SK-N-SH treated with all-trans-retinoic acid at 6 μM for 48 hours (cell line): Measurements from ENCODE around the gene IFNK.

Experiments used
- ATAC-seq: fragments of 200-7000 bp; cut with Tn5 transposase; 3 replicates; pipeline ENCODE4 v1.9.1; 2020; ENCODE audit warnings: mild to moderate bottlenecking, moderate library complexity
- ARNTL ChIP-seq: fragments of 450-650 bp; formaldehyde crosslinking; IDR thresholded peaks from 2 replicates; pipeline ENCODE4 v1.5.0; 2020; ENCODE audit warnings: low read depth, mild to moderate bottlenecking, moderate library complexity, borderline replicate concordance
- BACH2 ChIP-seq: fragments of 250-450 bp; sonication (Bioruptor Pico); IDR thresholded peaks from 2 replicates; pipeline ENCODE4 v1.9.0; 2021; ENCODE audit warnings: mild to moderate bottlenecking, borderline replicate concordance
- CSDC2 ChIP-seq: fragments of 250-450 bp; sonication (Bioruptor Pico); IDR thresholded peaks from 2 replicates; pipeline ENCODE4 v1.5.0; 2020; ENCODE audit warnings: mild to moderate bottlenecking, moderate library complexity
- GLIS3 ChIP-seq: fragments of 250-450 bp; sonication (Bioruptor Pico); IDR thresholded peaks from 2 replicates; pipeline ENCODE4 v1.5.0; 2020; ENCODE audit warnings: mild to moderate bottlenecking, moderate library complexity
- ISL1 ChIP-seq: fragments of 250-450 bp; sonication (Bioruptor Pico); IDR thresholded peaks from 2 replicates; pipeline ENCODE4 v2.1.2; 2022; ENCODE audit warnings: mild to moderate bottlenecking, moderate library complexity
- OSR1 ChIP-seq: fragments of 250-450 bp; sonication (Bioruptor Pico); IDR thresholded peaks from 2 replicates; pipeline ENCODE4 v1.8.0; 2022; ENCODE audit warnings: moderate library complexity, mild to moderate bottlenecking, inconsistent platforms
- SNAI2 ChIP-seq: fragments of 250-450 bp; sonication (Bioruptor Pico); IDR thresholded peaks from 2 replicates; pipeline ENCODE4 v1.5.0; 2020; ENCODE audit warnings: mild to moderate bottlenecking, moderate library complexity
- TOX ChIP-seq: fragments of 250-450 bp; sonication (Bioruptor Pico); IDR thresholded peaks from 2 replicates; pipeline ENCODE4 v1.8.0; 2021; ENCODE audit warnings: mild to moderate bottlenecking, moderate library complexity, borderline replicate concordance
- ZC3H10 ChIP-seq: fragments of 250-450 bp; sonication (Bioruptor Pico); IDR thresholded peaks from 2 replicates; pipeline ENCODE4 v1.5.1; 2021; ENCODE audit warnings: mild to moderate bottlenecking, moderate library complexity
- ZFP3 ChIP-seq: fragments of 250-450 bp; sonication (Bioruptor Pico); IDR thresholded peaks from 2 replicates; pipeline ENCODE4 v1.5.0; 2020; ENCODE audit warnings: mild to moderate bottlenecking, moderate library complexity
- ZFP30 ChIP-seq: fragments of 450-650 bp; formaldehyde crosslinking; IDR thresholded peaks from 2 replicates; pipeline ENCODE4 v1.5.0; 2022; ENCODE audit warnings: mild to moderate bottlenecking, moderate library complexity
- ZNF565 ChIP-seq: fragments of 450-650 bp; formaldehyde crosslinking; conservative IDR thresholded peaks from 2 replicates; pipeline ENCODE4 v1.5.0; 2020; ENCODE audit warnings: low read depth, mild to moderate bottlenecking, moderate library complexity
- ZNF70 ChIP-seq: fragments of 450-650 bp; formaldehyde crosslinking; IDR thresholded peaks from 2 replicates; pipeline ENCODE4 v1.5.0; 2020; ENCODE audit warnings: mild to moderate bottlenecking, moderate library complexity
- ZNF8 ChIP-seq: fragments of 450-650 bp; formaldehyde crosslinking; IDR thresholded peaks from 2 replicates; pipeline ENCODE4 v1.5.0; 2020; ENCODE audit warnings: mild to moderate bottlenecking, moderate library complexity
- TF ChIP-seq, protein P1 (sequence below): fragments of 250-450 bp; sonication (Bioruptor Pico); IDR thresholded peaks from 2 replicates; pipeline ENCODE4 v1.8.0; 2021; ENCODE audit warnings: low read depth, mild to moderate bottlenecking, moderate library complexity, borderline replicate concordance
- TF ChIP-seq, protein P2 (sequence below): fragments of 250-450 bp; sonication (Bioruptor Pico); IDR thresholded peaks from 2 replicates; pipeline ENCODE4 v1.5.1; 2021; ENCODE audit warnings: mild to moderate bottlenecking, moderate library complexity
- TF ChIP-seq, protein P3 (sequence below): fragments of 250-450 bp; sonication (Bioruptor Pico); IDR thresholded peaks from 2 replicates; pipeline ENCODE4 v1.8.0; 2020; ENCODE audit warnings: mild to moderate bottlenecking, moderate library complexity, borderline replicate concordance
- TF ChIP-seq, protein P4 (sequence below): fragments of 250-450 bp; sonication (Bioruptor Pico); IDR thresholded peaks from 2 replicates; pipeline ENCODE4 v1.5.1; 2020; ENCODE audit warnings: low read depth, mild to moderate bottlenecking, moderate library complexity

IFNK gene, protein sequence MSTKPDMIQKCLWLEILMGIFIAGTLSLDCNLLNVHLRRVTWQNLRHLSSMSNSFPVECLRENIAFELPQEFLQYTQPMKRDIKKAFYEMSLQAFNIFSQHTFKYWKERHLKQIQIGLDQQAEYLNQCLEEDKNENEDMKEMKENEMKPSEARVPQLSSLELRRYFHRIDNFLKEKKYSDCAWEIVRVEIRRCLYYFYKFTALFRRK

DNA sequence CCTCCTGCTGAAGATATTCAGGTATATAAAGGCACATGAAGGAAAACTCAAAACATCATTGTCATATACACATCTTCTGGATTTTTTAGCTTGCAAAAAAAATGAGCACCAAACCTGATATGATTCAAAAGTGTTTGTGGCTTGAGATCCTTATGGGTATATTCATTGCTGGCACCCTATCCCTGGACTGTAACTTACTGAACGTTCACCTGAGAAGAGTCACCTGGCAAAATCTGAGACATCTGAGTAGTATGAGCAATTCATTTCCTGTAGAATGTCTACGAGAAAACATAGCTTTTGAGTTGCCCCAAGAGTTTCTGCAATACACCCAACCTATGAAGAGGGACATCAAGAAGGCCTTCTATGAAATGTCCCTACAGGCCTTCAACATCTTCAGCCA lies at the start of gene IFNK:
Gene IFNK (plus strand): TSS at position 55 of the 400 bp plus-strand sequence. CDS start 47 bp downstream, at position 102.
- no peak for ATAC-seq
- no peak for TF ChIP-seq ZFP3 (CRISPR knock-in tag)
- TF ChIP-seq CSDC2 (CRISPR knock-in tag): no peak
- no peak for TF ChIP-seq OSR1 (CRISPR knock-in tag)
- TF ChIP-seq, protein P1, sequence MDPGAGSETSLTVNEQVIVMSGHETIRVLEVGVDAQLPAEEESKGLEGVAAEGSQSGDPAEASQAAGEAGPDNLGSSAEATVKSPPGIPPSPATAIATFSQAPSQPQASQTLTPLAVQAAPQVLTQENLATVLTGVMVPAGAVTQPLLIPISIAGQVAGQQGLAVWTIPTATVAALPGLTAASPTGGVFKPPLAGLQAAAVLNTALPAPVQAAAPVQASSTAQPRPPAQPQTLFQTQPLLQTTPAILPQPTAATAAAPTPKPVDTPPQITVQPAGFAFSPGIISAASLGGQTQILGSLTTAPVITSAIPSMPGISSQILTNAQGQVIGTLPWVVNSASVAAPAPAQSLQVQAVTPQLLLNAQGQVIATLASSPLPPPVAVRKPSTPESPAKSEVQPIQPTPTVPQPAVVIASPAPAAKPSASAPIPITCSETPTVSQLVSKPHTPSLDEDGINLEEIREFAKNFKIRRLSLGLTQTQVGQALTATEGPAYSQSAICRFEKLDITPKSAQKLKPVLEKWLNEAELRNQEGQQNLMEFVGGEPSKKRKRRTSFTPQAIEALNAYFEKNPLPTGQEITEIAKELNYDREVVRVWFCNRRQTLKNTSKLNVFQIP (CRISPR knock-in tag): no peak
- TF ChIP-seq ZNF70 (CRISPR knock-in tag): no peak
- TF ChIP-seq, protein P2, sequence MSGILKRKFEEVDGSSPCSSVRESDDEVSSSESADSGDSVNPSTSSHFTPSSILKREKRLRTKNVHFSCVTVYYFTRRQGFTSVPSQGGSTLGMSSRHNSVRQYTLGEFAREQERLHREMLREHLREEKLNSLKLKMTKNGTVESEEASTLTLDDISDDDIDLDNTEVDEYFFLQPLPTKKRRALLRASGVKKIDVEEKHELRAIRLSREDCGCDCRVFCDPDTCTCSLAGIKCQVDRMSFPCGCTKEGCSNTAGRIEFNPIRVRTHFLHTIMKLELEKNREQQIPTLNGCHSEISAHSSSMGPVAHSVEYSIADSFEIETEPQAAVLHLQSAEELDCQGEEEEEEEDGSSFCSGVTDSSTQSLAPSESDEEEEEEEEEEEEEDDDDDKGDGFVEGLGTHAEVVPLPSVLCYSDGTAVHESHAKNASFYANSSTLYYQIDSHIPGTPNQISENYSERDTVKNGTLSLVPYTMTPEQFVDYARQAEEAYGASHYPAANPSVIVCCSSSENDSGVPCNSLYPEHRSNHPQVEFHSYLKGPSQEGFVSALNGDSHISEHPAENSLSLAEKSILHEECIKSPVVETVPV (CRISPR knock-in tag): no peak
- TF ChIP-seq, protein P3, sequence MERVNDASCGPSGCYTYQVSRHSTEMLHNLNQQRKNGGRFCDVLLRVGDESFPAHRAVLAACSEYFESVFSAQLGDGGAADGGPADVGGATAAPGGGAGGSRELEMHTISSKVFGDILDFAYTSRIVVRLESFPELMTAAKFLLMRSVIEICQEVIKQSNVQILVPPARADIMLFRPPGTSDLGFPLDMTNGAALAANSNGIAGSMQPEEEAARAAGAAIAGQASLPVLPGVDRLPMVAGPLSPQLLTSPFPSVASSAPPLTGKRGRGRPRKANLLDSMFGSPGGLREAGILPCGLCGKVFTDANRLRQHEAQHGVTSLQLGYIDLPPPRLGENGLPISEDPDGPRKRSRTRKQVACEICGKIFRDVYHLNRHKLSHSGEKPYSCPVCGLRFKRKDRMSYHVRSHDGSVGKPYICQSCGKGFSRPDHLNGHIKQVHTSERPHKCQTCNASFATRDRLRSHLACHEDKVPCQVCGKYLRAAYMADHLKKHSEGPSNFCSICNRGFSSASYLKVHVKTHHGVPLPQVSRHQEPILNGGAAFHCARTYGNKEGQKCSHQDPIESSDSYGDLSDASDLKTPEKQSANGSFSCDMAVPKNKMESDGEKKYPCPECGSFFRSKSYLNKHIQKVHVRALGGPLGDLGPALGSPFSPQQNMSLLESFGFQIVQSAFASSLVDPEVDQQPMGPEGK (CRISPR knock-in tag): no peak
- no peak for TF ChIP-seq ARNTL (CRISPR knock-in tag)
- no peak for TF ChIP-seq ZFP30 (CRISPR knock-in tag)
- no peak for TF ChIP-seq TOX (CRISPR knock-in tag)
- TF ChIP-seq SNAI2 (CRISPR knock-in tag): no peak
- TF ChIP-seq ZNF8 (CRISPR knock-in tag): no peak

DNA sequence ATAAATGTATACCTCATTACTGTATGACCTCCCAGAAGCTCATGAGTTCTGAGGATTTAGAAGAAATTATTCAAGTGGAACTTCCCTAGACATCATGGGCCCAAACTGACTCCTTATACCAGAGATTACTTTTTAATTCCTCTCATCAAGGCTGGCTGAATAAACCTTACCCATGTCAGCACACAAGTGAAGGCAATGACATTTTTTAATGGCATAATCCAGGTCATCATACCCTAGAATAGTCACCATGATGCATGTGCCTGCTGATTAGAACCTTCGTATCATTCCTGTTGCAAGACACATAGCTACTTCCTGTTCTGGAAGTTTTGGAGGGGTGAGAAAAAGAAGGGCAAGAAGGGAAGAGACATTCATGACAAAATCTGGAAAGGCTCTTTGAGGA lies 49.8 kb upstream of the IFNK start:
- no peak for ATAC-seq
- TF ChIP-seq ZNF565 (CRISPR knock-in tag): no peak
- TF ChIP-seq, protein P3 (CRISPR knock-in tag): no peak
- TF ChIP-seq, protein P4, sequence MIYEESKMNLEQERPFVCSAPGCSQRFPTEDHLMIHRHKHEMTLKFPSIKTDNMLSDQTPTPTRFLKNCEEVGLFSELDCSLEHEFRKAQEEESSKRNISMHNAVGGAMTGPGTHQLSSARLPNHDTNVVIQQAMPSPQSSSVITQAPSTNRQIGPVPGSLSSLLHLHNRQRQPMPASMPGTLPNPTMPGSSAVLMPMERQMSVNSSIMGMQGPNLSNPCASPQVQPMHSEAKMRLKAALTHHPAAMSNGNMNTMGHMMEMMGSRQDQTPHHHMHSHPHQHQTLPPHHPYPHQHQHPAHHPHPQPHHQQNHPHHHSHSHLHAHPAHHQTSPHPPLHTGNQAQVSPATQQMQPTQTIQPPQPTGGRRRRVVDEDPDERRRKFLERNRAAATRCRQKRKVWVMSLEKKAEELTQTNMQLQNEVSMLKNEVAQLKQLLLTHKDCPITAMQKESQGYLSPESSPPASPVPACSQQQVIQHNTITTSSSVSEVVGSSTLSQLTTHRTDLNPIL: no peak
- TF ChIP-seq ZFP3 (CRISPR knock-in tag): no peak
- no peak for TF ChIP-seq ZC3H10 (CRISPR knock-in tag)
- no peak for TF ChIP-seq CSDC2 (CRISPR knock-in tag)
- TF ChIP-seq ISL1 (CRISPR knock-in tag): no peak

DNA sequence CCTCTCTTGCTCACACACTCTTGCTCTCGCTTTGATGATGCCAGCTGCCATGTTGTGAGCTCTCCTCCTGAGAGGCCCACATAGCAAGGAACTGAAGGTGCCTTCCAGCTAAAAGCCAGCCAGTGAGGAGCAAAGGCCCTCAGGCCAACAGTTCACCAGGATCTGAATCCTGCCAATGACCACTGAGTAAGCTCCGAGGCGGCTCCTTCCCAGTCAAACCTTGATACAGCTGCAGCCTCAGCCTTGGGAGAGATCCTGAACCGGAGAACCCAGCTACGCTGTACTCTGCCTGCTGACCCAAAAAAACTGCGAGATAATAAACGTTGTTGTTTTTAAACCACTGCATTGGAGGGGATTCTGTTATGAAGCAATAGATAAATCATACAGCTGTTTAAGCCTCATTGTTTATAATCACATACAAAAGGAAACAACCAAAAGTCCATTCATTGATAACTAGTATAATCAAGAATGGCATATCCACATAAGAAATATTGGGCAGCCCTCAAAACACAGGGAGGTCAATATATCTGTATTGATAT lies 49.0 kb upstream of the IFNK start:
- no peak for ATAC-seq

More for the DNA sequence above, 49.0 kb upstream of the IFNK start:
- TF ChIP-seq, protein P2 (CRISPR knock-in tag): no peak
- TF ChIP-seq ZFP30 (CRISPR knock-in tag) (no peak), ZNF70 (CRISPR knock-in tag) (no peak), TOX (CRISPR knock-in tag) (no peak), CSDC2 (CRISPR knock-in tag) (no peak), ARNTL (CRISPR knock-in tag) (no peak), GLIS3 (CRISPR knock-in tag) (no peak), ISL1 (CRISPR knock-in tag) (no peak), BACH2 (CRISPR knock-in tag) (no peak), SNAI2 (CRISPR knock-in tag) (no peak), OSR1 (CRISPR knock-in tag) (no peak)
- TF ChIP-seq, protein P4: no peak
- TF ChIP-seq, protein P1 (CRISPR knock-in tag): no peak
